Right lobe of liver (tissue), 4 donors: ENCODE results near the gene ESPNL.

Experiments
- CTCF ChIP-seq, 4 donors: fragments of 200-600 bp in 3 of 4; fragments of 450-650 bp in 1 of 4; IDR thresholded peaks; one replicate each; pipeline versions ENCODE4 v1.5.1 to v1.8.0; 2016 to 2022; ENCODE audit warnings: antibody characterized with exemption in 4 of 4, mild to moderate bottlenecking in 2 of 4
- POLR2A ChIP-seq: fragments of 450-650 bp; IDR thresholded peaks from one replicate; pipeline ENCODE4 v1.6.1; 2017; ENCODE audit warnings: antibody characterized with exemption, mild to moderate bottlenecking
- donor health status: DM: no; HTN: no; CAD: no.
- donor health status: DM: no; HTN: no; CAD: no.
- donor health status: DM: no; HTN: yes; CAD: no.

- TF ChIP-seq CTCF (IDR thresholded peaks at IDR 0.05) (no peak), POLR2A (no peak)
Observed at GRCh38 chr2:238060096-238060541, 40.0 kb upstream of the ESPNL start.
